GM18951 (cell line): ENCODE data around the gene RNU6-7.

Source experiments
- POLR2A ChIP-seq: IDR thresholded peaks from 4 replicates; pipeline ENCODE4 v1.6.1; 2011; ENCODE audit warnings: mild to moderate bottlenecking; ENCODE audit not compliant: insufficient read length, insufficient read depth; ENCODE audit errors: extremely low read depth
- in situ Hi-C: fragments of 300-500 bp; cut with MboI; formaldehyde crosslinking; loops from one replicate; pipeline ENCODE4 v1.12.0; 2022; ENCODE audit warnings: low sequenced_read_pairs, mixed read lengths, inconsistent platforms; ENCODE audit not compliant: unreplicated experiment

The RNU6-7 gene

DNA sequence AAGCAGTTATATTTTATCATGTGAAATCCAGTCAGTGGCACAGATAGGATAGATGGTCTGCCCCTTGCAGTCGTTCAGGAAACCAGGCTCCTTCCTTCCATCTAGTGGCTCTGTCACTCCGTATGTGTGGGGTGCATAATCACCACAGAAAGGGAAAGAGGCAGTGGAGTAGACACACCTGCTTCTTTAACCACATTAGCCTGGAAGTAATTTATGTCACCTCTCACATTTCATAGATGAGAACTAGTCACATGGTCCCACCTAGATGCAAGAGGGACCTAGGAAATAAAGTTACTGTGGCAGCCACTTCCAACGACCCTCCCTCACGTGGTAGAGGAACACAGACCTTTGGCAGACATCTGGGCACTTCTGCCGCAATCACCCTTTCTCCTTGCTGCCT is 15.5 kb downstream of the RNU6-7 start:
- TF ChIP-seq POLR2A, result no peak
- in situ Hi-C loops, result no loop called here

DNA sequence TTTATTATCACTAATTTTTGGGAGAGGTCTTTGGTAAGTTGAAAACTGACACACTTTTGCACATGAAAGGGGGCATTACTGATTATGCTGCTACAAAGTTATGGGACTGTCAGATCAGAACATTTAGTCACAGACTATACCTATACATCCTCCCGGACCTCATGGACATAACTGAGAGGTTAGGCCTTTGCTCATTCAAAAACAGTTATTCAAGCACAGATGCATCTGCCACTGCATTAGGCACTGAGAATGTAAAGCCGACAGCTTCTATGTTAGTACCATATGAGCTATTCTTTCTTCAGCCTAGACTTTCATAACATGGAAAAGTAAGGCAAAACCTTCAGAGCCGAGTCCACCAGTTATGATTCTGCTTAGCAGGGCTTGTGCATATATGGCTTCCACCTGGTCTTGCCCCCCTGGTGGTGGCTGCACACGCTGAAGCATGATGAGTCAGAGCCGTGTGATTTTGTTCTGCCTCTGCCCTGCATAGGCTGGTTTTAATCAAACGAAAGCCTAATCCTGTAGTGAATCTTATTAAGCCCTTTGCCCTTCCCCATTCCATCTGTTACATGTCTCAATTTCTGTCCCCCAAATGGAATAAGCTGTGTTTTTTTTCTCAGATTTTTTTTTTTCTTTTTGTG is 23.0 kb downstream of the RNU6-7 start:
- no peak for TF ChIP-seq POLR2A
- in situ Hi-C loops, result loop anchor here (25.0 kb wide), 1 partner anchor 313 kb away; no protein-coding TSS in a partner anchor

DNA sequence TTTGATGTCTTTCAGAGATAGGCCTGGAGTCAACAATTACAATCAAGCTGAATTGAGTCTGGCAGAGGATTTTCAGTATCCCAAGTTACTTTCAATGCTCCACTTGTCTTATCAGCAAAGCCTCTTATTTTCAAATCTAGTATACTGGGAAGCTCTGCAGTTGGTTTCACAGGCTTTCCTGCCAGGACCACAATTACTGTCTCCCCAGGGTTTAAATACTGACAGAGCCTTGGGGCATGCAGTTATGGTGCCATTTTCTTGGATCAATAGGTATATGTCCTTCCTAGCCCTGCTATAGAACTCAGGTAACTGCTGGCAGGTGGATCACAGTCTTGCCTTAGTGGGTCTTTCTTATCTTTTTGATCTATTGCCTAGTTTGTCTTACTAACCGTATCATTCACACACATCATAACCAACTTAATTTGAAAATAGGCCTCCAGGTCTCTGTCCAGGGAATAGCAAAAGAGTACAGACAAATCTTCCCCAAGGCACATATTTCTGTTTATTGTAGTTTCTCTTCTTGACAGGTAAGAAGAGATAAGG is 23.6 kb downstream of the RNU6-7 start:
- in situ Hi-C loops, result loop anchor here (25.0 kb wide), 1 partner anchor 313 kb away; no protein-coding TSS in a partner anchor
- TF ChIP-seq POLR2A, result no peak

DNA sequence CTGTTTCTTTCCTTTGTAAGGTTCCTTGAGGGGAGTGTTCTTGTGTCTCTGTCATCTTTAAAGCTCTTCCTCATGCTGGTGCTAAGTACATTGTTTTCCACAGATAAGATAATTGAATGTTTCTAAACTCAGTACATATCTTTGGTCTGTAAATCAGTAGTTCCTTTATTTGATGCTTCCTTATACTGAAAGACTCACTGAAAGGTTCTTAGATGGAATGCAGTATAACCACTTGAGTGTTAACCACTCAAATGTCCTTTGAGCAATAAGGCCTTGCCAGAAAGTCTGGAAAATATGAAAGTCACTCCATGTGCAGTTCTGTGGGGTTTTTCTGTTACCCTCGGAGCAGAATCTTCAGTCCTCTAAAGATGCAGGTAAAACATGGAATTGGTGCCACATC is 24.2 kb downstream of the RNU6-7 start:
- in situ Hi-C loops, result loop anchor here (25.0 kb wide), 1 partner anchor 314 kb away; no protein-coding TSS in a partner anchor
- no peak for TF ChIP-seq POLR2A

DNA sequence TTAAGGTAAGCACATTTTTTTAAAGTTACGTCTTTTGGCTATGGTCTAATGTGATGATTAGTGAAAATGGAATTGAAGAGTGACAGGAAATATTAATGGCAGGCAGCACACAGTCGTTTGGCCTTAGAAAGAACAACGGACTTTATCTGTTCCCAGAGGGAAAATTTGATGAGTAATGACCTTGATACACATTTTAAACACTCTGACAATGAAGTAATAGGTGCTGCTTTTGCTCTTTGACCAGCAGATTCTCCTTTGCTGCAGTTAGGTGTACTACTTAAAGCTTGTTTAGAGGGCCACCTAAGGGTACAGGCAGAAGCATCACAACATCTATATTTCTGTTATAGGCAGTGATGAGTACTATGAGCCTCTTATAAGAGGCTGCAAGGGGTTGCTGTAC is 28.3 kb downstream of the RNU6-7 start:
- no peak for TF ChIP-seq POLR2A
- in situ Hi-C loops, result loop anchor here (25.0 kb wide), 1 partner anchor 318 kb away; no protein-coding TSS in a partner anchor

DNA sequence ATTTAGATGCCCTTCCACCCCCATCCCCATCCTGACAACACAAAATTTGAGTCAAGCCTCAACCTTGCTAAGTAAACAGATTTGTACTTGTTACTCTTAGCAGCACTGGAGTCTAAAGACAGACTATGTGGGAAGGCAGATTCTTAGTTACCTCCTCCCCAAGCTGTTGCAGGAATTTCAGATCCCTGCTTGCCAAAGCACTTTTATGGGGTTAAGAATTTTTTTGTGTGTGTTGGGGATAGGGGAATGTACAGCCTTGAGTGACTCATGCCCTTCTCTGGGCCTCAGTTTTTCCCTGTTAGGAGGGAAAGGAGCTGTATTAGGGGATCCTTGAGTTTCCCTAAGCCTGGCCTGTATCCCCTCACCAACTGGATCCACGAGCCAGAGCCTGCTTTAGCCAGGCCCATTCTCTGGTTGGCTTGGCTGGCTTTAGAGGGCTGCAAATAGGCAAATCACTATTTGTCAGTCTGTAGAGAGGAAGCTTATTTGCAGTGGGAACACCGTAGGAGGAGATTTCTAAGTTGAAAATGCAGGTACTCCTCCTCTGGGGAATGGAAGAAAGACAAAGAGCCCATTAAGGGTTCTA is 28.9 kb downstream of the RNU6-7 start:
- no peak for TF ChIP-seq POLR2A
- in situ Hi-C loops, result loop anchor here (25.0 kb wide), 1 partner anchor 318 kb away; no protein-coding TSS in a partner anchor

DNA sequence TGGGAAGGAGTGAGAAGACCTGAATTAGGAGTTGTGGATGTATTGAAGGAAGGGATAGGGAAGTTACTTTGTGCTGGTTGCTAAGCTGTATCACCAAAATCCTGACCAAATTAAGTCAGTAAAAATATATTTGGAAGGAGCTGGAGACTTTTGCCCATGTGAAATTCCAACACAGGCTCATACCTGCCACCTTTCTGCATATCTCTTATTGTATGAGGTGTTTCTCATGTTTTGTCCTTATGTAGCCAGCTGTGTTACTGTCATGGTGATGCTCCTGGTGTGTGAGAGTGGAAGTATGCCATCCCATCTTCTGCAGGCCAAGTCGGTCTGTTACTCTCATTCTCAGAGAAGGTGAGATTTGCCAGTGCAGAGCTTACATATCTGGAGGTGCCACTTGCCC is 30.6 kb downstream of the RNU6-7 start:
- in situ Hi-C loops, result loop anchor here (25.0 kb wide), 1 partner anchor 320 kb away; no protein-coding TSS in a partner anchor
- TF ChIP-seq POLR2A, result no peak

DNA sequence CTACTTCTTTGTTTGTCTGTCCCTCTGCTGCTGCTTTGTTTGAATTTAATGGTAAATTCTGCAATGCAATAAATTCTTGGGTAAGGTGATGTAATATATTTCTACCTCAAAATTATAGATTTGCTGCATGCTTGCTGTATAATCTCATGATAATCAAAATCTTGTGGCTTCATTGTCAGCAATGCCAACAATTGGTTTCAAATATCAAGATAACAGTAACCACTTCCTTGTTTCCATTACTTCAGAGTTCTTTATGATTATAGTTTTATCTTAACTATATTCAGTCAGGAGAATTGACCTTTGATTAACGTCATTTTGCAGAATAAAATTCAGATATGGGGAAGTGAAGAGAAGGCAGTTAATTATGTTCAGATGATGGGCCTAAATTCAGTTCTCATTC is 31.4 kb downstream of the RNU6-7 start:
- TF ChIP-seq POLR2A, result no peak
- in situ Hi-C loops, result loop anchor here (25.0 kb wide), 1 partner anchor 321 kb away; no protein-coding TSS in a partner anchor

DNA sequence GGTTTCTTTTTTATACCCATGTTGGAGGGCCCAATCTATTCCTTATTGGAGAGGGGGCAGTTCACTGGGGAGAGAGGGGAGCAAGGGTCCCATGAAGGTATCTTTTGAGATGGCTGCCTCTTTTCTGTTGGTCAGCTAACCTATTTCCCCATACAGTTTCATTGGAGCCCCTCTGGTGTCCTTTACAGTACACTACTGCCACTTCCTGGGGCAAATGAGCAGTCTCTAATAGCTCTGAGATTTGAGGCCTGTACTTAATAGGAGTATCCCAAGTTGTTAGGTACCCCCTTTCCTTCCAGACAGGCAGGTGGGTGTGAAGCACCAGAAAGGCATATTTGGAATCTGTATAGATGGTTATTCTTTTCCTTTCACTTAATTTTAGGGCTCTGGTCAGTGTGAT is 42.6 kb downstream of the RNU6-7 start:
- in situ Hi-C loops, result loop anchor here (25.0 kb wide), 1 partner anchor 332 kb away; no protein-coding TSS in a partner anchor
- TF ChIP-seq POLR2A, result no peak

DNA sequence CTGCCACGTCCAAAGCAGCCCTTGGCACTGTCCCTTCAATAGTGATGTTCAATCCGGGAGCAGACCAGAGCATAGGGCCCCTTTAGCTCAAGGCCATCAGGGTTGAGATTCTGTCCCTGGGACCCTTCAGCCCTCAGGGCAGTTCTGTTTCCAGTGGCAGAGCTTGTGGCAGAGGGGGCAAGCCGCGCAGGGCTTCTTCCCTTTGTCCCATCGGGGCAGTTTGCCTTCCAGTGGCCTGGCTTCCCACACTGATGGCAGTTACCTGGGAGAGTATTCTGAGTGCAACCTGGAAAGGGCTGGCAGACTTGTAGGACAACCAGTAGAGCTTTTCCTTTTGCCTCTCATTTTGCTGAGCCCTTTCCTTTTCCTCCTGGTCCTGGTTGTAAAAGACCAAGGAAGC is 44.9 kb downstream of the RNU6-7 start:
- in situ Hi-C loops, result loop anchor here (25.0 kb wide), 1 partner anchor 334 kb away; no protein-coding TSS in a partner anchor

DNA sequence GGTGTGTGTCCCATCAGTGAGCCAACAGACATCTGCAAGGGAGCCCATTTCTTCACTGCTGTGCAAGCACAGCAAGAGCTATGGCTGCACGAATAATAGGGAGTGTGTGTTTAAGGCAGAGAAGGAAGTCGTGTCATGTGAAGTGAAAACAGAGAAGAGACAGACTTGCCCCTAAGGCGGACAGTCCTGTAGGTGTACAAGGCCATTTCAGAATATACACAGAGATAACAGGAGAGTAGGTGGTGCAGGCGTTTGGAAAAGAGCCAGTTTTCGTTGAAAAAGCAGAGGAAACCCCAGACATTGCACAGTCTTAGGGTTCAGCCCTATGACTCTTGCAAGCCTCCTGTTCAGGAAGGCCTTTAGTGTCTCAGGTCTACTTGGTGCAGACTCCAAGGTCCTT is 47.5 kb downstream of the RNU6-7 start:
- in situ Hi-C loops, result loop anchor here (25.0 kb wide), 1 partner anchor 337 kb away; no protein-coding TSS in a partner anchor
- no peak for TF ChIP-seq POLR2A

More for the DNA sequence above, 44.9 kb downstream of the RNU6-7 start:
- TF ChIP-seq POLR2A, result no peak

DNA sequence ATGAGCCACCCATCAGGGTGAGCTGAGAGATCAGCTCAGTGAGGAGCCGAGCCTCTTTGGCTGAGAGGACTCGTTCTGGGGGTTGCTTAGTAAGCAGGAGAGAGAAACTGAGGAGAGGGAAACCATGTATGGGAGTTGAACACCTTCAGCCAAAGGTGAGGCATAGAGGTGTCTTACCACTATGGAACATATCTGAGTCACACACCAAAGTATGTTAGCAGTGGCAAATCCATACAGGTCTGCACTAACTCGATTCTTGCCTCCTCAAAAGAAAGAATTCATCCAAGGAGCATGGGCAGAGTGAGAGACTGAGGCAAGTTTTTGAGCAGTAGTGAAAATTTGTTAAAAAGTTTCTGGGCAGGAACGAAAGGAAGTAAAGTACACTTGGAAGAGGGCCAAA is 47.9 kb downstream of the RNU6-7 start:
- in situ Hi-C loops, result loop anchor here (5.0 to 25.0 kb wide), 3 partner anchors 177 to 737 kb away; no protein-coding TSS in a partner anchor
- TF ChIP-seq POLR2A, result no peak

DNA sequence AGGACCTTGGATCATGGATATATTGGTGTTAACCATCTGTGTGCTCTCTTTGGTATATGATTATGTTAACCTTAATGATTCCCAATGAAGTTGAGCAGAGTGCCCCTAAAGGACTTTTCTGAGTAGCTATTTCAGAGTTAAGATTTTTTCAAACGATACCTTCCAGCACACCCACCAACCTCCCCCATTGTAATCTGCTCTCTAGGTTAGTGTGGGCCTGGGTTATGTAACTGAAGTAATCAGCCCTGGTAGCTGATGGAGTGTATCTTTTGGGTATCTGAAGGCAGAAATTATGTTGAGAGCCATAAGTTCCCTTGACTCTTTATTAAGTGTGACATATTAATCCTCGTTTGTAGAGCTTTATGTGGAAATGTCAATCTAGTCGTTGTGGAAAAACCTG is 48.8 kb downstream of the RNU6-7 start:
- no peak for TF ChIP-seq POLR2A
- in situ Hi-C loops, result loop anchor here (5.0 to 25.0 kb wide), 2 partner anchors 178 to 738 kb away; no protein-coding TSS in a partner anchor
